NCI-H345 (cell line): ENCODE measurements around the gene BRD4.

Experiments
- DNase-seq: peaks from one replicate; lab custom pipeline; 2025; lab: John Stamatoyannopoulos, UW

The BRD4 gene

DNA sequence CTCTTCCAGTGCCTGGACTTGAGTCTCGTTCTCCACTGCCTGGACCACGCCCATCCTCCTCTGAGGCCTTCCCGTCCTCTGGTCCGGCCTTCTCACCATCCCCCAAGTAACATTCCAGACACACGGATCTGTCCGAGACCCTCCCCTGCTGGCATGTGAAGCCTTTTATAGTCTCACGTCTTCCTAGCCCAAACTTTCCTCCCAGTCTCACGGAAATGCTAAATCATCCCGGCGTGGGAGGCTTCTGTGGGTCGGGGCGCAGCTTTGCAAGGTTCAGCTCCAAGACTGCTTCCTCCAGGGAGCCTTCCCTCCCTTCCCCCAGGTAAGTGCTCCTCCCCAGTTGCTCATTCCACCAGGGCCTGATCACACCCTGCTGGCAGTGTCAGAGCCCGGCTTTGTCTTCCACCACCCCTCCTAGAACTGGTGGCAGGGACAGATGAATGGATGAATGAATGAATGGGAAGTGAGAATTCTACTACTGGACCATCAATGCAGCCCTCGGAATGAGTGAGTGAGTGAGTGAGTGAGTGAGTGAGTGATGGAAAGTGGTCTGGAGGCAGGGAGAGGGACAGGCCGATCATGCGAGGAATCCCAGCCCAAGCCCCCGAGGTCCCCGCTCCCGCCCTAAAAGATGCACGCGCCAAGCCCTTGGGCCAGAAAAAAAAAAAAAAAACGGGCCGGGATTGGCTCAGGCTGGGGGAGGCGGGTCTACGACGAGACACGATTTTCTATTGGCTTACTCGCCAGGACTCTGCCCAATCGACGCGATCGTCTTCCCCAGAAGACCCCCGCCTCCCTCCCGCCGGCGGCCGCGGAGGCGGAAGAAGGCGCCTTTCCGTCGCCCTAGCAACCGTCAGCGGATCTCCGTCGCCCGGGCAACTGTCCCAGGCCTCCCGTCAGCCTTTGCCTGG lies 109.3 kb downstream of the BRD4 start:
- DNase-seq: peak; percentile 92

DNA sequence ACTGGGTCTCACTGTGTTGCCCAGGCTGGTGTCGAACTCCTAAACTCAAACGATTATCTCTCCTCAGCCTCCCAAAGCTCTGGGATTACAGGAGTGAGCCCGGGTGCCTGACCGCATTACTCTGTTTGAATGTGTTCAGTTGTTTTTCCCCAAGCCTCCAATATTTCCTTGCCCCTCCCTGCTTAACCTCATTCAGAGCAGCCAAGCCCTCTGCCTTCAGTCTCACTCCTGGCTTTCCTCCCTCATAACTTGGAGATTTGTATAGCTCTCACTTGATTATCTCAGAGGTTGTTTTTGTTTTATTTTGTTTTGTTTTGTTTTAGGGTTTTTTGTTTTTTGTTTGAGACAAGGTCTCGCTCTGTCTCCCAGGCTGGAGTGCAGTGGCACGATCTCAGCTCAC lies 111.5 kb downstream of the BRD4 start:
- DNase-seq: no peak

DNA sequence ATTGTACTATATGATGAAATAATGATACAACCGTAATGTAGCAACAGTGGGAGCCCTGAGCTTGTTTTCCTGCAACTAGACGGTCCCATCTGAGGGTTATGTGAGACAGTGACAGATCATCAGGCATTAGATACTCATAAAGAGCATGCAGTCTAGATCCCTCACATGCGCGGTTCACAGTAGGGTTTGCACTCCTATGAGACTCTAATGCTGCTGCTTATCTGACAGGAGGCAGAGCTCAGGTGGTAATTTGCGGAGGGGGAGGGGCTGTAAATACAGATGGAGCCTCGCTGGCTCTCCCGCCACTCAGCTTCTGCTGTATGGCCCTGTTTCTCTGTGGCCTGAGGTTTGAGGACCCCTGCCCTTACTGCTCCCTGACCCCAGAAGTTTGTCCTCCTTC lies 113.8 kb downstream of the BRD4 start:
- no peak for DNase-seq

DNA sequence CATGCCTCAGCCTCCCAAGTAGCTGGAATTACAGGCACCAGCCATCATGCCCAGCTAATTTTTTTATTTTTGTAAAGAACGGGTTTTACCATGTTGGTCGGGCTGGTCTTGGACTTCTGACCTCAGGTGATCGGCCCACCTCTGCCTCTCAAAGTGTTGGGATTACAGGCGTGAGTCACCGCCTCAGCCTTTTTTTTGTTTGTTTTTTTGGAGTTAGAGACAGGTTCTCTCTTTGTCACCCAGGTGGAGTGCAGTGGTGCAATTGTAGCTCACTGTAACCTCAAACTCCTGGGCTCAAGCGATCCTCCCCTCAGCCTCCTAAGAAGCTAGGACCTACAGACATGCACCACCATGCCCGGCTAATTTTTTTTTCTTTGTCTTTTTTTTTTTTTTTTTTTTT lies 116.0 kb downstream of the BRD4 start:
- no peak for DNase-seq

DNA sequence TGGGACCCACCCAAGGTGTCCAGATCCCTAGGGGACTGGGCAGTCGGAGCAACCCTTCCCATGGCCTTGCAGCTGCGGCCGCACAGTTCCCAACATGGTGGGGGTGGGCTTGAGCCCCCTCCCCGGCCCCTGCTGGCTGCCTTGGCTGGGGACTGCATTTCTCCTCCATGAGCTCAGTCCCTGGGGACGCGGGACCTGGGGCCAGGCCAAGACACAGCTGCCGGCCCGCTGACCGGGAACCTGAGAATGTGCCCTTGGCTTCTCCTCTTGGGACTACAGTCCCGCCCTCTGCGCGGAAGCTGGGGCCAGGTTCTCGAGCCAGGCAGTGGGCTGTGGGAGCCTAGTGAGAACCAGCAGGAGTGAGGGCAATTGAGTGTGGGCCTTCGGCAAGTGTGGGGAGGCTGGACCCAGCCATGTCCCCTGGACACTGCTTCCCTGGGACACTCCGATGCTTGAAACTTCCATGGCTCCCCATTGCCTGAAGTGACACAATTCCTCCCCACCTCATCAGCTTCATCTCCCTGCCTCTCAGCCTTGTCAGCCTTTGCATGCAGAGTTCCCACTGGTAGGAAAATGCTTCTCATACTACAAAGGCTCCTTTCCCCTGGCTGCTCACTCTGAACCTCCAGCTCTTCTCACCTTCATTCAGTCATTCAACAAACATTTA lies 118.5 kb downstream of the BRD4 start:
- DNase-seq: no peak

DNA sequence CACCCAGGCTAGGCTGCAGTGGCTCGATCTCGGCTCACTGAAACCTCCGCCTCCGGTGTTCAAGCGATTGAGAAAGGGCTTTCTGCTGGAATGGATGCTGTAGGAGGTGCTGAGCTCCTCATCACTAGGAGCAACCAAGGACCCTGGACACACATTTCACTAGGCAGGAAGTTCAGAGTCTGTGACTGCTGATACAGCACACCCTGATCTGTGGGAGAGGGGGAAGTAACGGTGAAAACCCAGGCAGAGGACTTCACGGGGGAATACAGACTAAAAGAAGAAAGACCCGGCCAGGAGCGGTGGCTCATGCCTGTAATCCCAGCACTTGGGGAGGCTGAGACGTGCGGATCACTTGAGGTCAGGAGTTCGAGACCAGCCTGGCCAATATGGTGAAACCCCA lies 119.6 kb downstream of the BRD4 start:
- DNase-seq: no peak

DNA sequence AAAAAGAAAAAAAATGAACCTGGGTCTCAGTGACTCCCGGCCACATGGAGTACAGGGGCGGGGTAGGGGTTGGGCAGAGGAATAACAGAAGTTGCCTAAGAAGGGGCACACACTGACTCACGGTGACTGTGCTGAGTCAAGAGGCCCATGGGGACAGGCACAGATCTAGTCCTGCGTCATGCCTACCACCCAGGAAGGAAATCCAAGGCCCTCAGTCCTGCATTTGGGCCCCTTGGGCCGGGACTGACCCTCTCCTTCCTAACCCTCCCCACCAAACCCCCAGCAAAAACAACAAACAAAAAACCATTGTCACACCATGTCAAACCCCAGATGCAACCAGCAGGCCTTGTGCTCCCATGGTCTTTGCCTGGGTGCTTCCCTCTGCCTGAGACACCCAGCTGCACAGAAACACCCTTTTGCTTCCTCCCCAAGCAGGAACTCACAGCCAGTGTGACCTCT lies 122.0 kb downstream of the BRD4 start:
- no peak for DNase-seq

DNA sequence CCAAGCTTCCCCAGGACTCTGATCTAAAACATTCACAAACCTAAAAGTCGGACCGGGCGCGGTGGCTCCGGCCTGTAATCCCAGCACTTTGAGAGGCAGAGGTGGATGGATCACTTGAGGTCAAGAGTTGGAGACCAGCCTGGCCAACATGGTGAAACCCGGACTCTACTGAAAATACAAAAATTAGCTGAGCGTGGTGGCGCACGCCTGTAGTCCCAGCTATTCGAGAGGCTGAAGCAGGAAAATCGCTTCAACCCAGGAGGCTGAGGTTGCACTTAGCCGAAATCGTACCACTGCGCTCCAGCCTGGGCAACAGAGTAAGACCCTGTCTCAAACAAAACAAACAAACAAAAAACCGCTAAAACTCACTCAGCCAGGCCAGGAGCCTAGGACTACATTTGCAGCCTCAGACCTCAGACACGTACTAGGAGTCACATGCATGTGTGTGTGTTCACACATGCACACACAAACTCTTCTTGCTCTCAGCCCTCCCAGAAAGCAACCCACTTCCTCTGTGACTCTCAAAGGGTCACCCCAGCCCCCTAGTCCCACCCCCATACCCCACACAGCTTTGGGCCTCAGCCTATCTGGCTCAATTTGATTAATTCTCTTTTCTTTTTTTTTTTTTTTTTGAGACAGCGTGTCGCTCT lies 130.8 kb downstream of the BRD4 start:
- DNase-seq: no peak

DNA sequence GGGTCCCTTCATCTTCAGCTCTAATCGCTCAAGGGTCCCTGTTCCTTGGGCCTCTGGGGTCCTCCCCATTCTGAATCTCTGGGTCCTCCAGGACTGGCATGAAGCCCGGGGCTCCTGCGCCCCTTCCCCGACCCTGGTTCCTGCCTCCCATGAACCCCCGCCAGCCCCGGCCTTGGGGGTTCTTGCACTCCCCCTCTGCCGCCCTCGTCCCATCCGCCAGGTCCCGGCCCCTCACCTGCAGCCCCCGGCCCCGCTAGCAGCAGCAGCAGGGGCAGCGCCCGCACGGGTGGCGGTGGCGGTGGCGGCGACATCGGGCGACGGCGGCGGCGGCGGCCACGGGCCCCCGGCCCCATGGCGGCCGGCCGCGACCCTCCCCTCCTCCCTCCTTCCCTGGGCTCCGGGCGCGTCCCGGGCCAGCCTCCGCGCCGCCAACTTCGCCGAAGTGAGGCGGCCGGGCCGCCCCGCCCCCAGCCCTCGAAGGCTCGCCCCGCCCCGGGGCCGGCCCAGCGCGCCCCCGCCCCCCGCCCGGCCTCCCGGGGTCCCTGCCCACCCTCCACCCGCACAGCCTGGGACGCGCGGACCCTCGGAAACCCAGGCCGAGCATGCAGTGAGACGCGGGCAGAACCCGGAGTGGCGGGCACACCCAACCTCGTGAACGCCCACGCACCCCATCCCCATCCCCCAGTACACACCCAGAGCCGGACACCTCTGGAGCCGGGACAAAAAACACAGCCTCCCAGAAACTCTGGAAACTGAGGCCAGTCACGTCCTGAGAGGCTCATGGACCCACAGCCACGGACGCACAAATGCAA lies 131.6 kb downstream of the BRD4 start, which contains the start of gene NOTCH3:
Gene NOTCH3, minus strand, starts transcription at position 443 of the 812 bp plus-strand sequence. Its CDS starts 90 bp downstream, at position 353.
- no peak for DNase-seq

DNA sequence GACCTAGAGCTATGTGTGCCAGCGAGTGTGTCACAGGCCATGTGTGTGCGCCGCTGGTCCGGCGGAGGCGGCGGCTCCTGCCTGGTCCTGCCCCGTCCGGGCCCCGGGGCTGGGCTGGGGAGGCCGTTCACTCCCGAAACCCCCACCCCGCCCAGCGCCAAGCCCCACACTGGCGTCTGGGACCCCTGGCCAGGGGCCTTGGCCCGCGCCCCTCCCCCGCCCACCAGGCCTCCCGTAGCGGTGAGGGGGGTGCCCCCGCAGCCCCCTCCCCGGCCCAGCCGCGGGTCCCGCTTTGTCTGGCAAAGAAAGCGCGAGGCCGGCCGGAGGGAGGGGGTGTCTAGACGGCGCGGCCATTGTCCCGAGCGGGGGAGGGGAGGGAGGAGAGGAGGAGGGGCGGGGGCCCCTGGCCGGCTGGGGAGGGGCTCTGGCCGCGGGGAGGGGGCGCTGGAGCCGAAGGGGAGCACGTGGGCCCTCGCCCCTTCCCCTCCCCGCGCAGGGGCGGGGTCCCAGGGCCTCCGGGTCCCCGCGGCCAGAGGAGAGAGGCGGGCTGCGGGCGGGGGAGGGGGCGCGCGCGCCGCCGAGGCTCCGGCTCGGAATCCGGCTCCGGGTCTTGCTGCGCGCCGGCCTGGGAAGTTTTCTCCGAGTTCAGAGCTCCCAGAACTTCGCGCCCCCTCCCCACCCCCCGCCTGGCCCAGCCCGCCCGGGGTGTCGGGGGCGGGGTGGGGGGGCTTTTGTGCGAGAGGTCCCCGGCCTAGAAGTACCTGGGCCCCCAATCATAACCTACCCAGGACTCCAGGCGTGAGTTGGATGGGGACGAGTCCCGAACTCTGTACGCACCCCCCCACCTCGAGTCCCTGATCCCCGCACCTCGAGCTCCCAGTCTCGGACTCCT lies 132.4 kb downstream of the BRD4 start:
- DNase-seq: no peak

DNA sequence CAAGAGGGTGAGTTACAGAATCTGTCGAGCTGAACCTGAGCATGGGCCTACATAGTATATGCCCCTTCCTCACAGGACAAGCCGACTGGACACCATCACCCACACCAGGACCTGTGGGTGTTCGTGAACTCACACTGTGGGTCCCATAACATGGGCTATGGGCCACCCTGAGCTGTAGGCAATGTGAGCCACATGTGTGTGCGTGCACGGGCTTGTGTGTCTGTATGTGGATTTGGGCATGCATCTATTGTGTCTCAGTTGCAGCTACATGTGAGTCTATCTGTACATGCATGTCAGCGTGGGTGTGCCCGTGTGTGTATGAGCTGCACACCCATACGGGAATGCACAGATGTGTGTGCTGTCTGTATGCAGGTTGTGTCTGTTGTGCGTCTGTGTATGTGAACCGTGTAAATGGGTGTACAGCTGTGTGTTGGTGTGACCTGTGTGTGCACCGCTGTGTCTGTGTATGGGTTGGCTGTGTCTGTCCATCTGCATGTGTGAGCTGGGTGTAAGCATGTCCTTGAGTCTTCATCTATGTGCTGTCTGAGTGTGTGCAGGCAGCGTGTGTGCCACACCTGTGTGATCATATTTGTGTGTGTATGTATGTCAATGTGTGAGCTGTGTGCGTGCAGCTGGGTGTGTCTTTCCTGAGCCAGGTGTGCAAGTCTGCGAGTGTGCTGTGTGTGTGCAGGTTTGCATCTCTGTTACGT lies 133.2 kb downstream of the BRD4 start:
- no peak for DNase-seq

DNA sequence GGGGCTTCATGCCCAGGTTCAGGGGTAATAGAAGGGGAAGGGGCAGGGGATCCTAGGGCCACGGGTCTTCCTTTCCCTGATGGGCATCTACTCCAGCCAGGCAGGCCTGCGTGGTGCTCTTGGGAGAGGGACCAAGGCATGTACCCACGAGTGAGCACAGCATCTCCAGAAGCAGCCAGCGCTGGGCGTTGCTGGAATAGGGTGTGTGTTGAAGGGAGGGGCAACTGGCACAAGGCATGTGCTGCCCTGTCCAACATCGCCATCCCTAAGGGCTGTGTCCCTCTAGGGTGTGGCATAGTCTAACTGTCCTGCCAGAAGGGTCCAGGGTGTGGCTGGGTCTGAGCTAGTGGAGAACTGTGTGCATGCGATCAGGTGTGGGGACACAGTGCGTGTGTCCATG lies 134.4 kb downstream of the BRD4 start:
- DNase-seq: no peak

DNA sequence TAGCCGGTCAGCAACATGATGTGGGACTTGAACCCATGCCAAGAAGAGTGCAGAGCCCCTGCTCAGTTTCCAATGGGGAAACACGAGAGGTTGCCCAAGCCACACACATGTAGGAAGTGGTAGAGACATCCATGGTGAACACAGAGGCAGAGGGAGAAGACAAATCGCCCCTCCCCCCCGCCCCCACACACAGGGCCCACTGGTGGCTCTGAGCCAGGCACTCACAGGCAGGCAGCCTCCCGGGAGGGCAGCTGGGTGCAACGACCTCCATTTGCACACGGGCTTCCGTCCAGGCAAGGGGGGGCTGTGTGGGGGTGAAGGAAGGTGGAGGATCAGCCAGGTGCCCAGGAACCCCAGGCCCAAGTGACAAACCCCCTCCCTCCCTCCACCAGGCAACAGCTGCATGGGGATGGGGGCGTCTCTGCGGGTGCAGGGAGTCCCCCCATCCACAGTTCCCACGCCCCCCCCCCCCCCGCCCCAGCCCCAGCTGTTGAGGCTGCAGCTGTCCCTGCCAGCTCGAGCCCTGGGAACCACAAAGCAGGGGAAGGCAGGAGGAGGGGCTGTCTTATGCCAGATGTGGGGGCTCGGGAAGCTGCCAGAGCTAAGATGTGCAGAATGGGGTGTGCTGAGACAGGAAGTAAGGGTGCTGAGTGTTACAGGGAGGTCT lies 134.9 kb downstream of the BRD4 start:
- peak; percentile 11 for DNase-seq

DNA sequence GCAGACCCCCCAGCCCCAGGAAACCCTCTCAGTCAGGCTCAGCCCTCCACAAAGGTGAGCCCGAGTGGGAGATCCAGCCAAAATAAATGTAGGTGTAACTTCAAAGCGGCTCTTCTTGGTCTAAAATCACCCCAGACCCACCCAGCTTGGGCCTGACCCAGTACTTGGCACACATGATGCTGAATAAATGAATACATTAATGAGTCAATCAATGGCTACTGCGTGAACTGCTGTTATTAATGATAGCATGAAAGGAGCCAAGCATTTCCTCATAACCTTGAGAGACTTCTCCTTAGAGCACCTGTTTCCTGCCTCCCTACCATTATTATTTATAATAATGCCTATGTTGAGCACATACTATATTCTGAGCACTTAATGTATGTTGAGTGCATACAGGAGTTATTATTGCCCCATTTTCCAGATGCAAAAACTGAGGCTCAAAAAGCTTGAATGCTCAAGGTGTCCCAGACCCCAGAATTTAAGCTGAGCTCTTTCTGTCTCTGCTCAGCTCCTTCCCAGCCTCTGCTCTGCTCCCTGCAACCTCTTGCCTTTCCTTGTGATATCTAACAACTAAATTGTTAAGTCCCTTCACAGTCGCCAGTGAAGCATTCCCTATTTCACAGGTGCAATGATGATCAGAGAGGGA lies 135.9 kb downstream of the BRD4 start:
- DNase-seq: no peak

DNA sequence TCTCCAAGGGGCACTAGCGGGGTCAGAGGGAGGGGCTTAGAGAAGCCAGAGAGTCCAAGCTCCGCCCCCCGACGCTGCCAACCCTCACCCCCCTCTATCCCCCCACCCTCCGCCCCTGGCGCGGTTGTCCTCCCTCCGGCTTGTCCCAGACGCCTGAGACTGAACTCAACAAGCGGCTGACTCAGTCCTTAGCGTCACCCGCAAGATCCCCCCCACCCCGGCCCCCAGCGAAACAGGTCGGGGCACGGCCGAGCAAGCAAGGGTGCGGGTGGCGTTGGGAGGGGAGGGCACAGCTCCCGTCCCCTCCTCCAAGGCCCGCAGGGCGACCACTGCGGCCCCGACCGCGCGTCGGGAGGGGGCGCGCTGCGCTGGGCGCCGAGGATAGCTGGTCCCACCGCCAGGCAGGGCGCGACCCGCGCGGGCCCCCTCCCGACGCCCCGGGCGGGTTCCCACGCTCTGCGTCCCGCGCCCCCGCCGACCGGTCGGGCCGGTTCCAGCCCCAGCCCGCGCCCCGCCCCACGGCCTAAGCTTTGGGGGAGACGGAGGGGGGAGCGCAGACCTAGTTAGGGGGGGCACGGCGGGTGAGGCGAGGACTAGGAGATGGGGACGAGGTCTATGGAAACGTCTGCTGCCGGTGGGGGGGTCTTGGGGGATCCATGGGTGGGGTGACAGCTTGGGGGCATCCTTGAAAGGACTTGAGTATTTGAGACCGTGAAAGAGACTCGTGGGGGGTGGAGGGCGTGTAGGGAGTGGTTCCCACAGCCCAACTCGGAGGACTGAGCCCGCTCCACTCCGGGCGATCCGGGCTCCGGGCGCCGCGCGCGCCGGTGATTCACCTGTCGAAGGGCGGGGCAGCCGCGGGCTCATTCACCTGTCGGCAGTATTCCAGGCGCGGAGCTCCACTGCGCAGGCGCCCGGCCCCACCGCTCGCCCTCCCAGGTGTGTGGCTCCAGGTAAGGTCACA lies 136.7 kb downstream of the BRD4 start:
- peak; percentile 83 for DNase-seq

DNA sequence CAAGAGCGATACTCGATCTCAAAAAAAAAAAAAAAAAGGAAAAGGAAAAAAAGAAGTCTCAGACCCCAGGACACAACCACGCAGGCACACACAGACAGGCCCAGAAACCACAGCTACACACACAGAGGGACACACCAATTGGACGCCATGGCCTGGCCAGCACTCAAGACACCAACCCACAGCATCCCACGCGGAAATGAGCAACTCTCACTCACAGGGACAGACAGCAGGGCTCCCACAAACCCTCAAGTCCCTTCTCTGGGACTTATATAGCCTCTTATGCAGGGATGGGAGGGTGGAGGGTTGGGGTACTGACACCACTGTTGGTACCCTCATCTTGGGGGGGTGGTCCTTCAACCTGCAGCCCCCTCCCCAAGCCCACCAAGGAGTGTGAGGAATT lies 137.4 kb downstream of the BRD4 start:
- DNase-seq: no peak

DNA sequence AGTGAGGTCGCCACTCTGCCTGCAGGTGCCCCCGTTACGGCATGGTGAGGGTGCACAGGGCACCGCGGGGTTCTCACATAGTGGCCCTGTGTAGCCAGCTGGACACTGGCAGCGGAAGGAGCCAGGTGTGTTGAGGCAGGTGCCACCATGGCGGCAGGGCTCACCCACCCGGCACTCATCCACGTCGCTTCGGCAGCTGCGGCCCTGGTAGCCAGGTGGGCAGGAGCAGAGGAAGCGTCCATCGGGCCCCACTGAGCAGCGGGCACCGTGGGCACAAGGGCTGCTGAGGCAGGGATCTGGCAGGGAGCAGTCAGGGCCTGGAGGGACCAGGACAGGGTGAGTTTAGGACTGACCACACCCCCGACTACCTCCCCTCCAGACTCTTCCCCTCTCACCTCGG lies 140.4 kb downstream of the BRD4 start:
- DNase-seq: no peak

DNA sequence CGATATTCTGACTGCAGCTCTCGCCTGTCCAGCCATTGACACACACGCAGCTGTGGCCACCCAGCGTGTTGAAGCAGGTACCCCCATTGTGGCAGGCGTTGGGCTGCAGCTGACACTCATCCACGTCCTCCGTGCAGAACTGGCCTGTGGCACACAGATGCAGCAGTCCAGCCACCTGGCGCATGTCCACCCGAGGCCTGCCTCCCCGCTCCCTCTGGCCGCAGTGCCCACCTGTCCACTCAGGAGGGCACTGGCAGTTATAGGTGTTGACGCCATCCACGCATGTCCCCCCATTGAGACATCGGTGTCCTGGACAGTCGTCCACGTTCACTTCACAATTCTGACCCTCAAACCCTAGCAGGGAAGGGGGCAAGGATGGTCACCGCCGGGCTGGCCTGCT lies 140.8 kb downstream of the BRD4 start:
- DNase-seq: no peak
